ENCODE measurements around the gene PSMA6.
A peak's percentile ranks its signal among the peaks of the same experiment; 100 is the strongest.
"Not testable (repeated sequence)": the region's sequence is repeated elsewhere in the genome, so short reads cannot be mapped to it uniquely, and the experiment has no call there.

Gene PSMA6

DNA sequence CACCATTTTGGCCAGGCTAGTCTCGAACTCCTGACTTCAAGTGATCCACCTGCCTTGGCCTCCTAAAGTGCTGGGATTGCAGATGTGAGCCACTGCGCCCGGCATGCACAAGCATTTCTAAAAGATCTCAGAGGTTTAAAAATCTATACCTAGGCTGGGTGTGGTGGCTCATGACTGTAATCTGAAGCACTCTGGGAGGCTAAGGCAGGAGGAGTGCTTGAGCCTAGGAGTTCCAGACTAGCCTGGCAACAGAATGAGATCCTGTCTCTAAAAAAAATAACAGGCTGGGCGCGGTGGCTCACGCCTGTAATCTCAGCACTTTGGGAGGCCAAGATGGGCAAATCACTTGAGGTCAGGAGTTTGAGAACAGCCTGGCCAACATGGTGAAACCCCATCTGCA is 63.1 kb downstream of the PSMA6 start:
- not testable (repeated sequence) for H3K79me2 ChIP-seq (ENCODE audit: control insufficient read depth, insufficient read depth, low read length, unreplicated experiment); H2AFZ ChIP-seq (ENCODE audit: low read length, unreplicated experiment); H3K27ac ChIP-seq (ENCODE audit: low read depth, low read length); H3K27me3 ChIP-seq (ENCODE audit: insufficient read depth, low read length); H3K36me3 ChIP-seq (ENCODE audit: insufficient read depth, low read length); H3K4me3 ChIP-seq (ENCODE audit: low read depth, low read length)
- peaks cover 10% of the 10 kb centered on the region for H3K4me1 ChIP-seq (ENCODE audit: control insufficient read depth, insufficient read depth, low read length, unreplicated experiment)

DNA sequence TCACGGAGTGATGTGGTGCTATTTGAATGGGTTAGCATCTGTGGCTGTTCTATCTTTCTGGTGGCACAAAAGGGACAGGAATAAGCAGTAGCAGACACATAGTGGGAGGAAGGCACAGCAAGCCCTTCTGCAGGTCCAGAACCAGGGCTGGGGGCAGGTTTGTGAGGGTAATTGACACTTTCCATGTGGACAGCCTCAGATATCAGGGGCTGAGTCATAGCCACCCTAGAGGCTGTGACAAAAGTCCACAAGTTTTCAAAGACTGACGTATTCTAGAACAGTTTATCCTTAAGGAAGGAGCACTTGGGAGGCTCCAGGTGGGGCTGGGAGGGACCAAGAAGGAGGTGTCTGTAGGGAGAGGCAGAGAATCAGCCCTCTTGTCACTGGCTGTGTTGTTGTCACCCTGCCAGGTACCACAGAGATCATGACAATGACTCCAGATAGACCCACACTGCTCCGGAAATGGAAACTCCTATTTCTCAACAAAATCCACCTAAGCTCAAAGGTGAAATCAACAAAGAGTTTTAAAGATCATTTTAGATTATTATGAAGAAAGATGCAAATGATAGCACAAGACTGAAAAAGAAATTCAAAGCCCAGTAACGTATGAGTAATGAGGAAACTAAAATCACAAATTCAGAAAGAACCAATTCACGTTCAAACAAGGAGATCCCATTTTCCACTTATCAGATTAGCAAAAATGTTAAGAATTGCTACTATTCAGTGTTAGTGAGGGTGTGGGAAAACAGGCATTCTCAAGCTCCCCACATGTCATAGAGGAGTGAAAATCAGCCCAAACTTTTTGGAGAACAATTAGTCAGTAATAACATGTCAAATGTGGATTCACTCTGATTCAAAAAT is 64.0 kb downstream of the PSMA6 start:
- H3K4me3 ChIP-seq (ENCODE audit: low read depth, low read length) = no peak overlapping the region
- H3K79me2 ChIP-seq (ENCODE audit: control insufficient read depth, insufficient read depth, low read length, unreplicated experiment) = no peaks in the 10 kb centered on the region
- H2AFZ ChIP-seq (ENCODE audit: low read length, unreplicated experiment) = no peak overlapping the region
- H3K27me3 ChIP-seq (ENCODE audit: insufficient read depth, low read length) = no peaks in the 10 kb centered on the region
- no peak overlapping the region for H3K27ac ChIP-seq (ENCODE audit: low read depth, low read length)
- H3K4me1 ChIP-seq (ENCODE audit: control insufficient read depth, insufficient read depth, low read length, unreplicated experiment) = peaks cover 10% of the 10 kb centered on the region
- H3K36me3 ChIP-seq (ENCODE audit: insufficient read depth, low read length) = no peaks in the 10 kb centered on the region

DNA sequence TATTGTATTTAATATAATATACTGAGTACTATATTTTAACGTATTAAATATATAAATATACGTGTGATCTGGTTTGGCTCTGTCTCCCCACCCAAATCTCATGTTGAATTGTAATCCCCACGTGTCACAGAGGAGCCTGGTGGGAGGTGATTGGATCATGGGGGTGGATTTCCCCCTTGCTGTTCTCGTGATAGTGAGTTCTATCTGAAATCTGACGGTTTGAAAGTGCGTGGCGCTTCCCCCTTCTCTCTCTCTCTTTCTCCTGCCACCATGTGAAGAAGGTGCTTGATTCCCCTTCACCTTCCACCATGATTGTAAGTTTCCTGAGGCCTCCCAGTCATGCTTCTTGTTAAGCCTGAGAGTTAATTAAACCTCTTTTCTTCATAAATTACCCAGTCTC is 67.5 kb downstream of the PSMA6 start:
- H3K4me3 ChIP-seq (ENCODE audit: low read depth, low read length); H3K27ac ChIP-seq (ENCODE audit: low read depth, low read length); H3K79me2 ChIP-seq (ENCODE audit: control insufficient read depth, insufficient read depth, low read length, unreplicated experiment); H3K36me3 ChIP-seq (ENCODE audit: insufficient read depth, low read length); H3K27me3 ChIP-seq (ENCODE audit: insufficient read depth, low read length); H2AFZ ChIP-seq (ENCODE audit: low read length, unreplicated experiment): not testable (repeated sequence)
- peaks cover 22% of the 10 kb centered on the region for H3K4me1 ChIP-seq (ENCODE audit: control insufficient read depth, insufficient read depth, low read length, unreplicated experiment)

DNA sequence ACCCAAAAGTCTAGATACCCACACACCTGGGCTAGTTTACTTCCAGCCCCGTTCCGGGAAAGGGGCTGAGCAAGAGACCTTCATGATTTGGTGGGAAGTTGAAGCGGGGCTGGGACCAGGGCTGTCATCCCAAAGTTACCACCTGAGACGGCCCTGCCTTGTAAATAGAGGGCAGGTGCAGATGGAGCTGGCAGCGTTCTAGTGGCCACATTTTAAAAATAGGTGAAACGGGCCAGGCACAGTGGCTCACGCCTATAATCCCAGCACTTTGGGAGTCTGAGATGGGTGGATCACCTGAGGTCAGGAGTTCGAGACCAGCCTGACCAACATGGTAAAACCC is 68.9 kb downstream of the PSMA6 start:
- no peaks in the 10 kb centered on the region for H3K79me2 ChIP-seq (ENCODE audit: control insufficient read depth, insufficient read depth, low read length, unreplicated experiment)
- H3K4me1 ChIP-seq (ENCODE audit: control insufficient read depth, insufficient read depth, low read length, unreplicated experiment) = peaks cover 30% of the 10 kb centered on the region
- no peak overlapping the region for H3K4me3 ChIP-seq (ENCODE audit: low read depth, low read length)
- no peaks in the 10 kb centered on the region for H3K36me3 ChIP-seq (ENCODE audit: insufficient read depth, low read length)
- no peak overlapping the region for H3K27ac ChIP-seq (ENCODE audit: low read depth, low read length)
- H2AFZ ChIP-seq (ENCODE audit: low read length, unreplicated experiment) = no peak overlapping the region
- no peaks in the 10 kb centered on the region for H3K27me3 ChIP-seq (ENCODE audit: insufficient read depth, low read length)

DNA sequence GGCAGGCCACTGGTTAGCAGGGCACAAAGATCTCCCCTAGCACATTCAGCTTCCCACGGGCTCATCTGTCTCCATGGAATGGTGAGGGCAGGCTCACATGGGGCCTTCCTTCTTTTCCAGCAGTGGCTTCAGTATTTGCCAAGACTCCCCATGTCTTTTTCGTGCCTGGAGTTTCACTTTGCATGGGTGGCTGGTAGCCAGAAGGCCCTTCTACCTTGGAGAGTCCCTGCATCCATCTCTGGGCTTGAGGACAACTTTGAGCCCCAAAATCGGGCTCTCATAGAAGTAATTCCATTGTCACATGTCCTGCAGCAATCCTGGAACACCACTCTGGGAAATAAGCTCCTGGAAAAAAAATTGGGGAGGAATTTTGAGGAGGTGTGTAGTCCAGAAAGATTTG is 70.3 kb downstream of the PSMA6 start:
- Histone ChIP-seq H3K79me2 (ENCODE audit: control insufficient read depth, insufficient read depth, low read length, unreplicated experiment) (no peaks in the 10 kb centered on the region), H3K36me3 (ENCODE audit: insufficient read depth, low read length) (no peaks in the 10 kb centered on the region), H3K4me1 (ENCODE audit: control insufficient read depth, insufficient read depth, low read length, unreplicated experiment) (peaks cover 37% of the 10 kb centered on the region), H2AFZ (ENCODE audit: low read length, unreplicated experiment) (peak overlapping the region; percentile 6), H3K27ac (ENCODE audit: low read depth, low read length) (no peak overlapping the region), H3K27me3 (ENCODE audit: insufficient read depth, low read length) (no peaks in the 10 kb centered on the region), H3K4me3 (ENCODE audit: low read depth, low read length) (no peak overlapping the region)

DNA sequence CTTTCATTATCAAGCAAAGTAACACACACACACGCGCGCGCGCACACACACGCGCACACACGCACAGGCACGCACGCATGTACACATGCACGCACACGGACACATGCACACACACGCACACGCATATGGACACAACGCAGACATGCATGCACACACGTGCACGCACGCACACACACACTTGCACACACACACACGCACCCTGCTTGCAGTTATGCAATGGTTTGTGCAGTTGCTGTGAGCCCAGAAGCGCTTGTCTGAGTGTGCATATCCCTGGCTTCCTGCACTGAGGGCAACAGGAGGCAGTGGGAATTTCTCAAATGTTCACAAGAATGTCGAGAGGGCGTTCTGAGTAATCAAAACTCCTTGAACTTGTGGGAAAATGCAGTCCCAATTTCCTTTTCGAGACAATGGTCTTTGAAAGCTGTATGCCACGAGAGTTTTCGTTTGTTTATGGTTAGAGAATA is 70.8 kb downstream of the PSMA6 start:
- H3K27ac ChIP-seq (ENCODE audit: low read depth, low read length) = no peak overlapping the region; the same call in 1 of the 2 replicates
- no peak overlapping the region for H3K4me3 ChIP-seq (ENCODE audit: low read depth, low read length)
- peaks cover 42% of the 10 kb centered on the region for H3K4me1 ChIP-seq (ENCODE audit: control insufficient read depth, insufficient read depth, low read length, unreplicated experiment)
- H3K27me3 ChIP-seq (ENCODE audit: insufficient read depth, low read length) = no peaks in the 10 kb centered on the region
- H3K36me3 ChIP-seq (ENCODE audit: insufficient read depth, low read length) = no peaks in the 10 kb centered on the region
- no peaks in the 10 kb centered on the region for H3K79me2 ChIP-seq (ENCODE audit: control insufficient read depth, insufficient read depth, low read length, unreplicated experiment)
- peak overlapping the region; percentile 57 for H2AFZ ChIP-seq (ENCODE audit: low read length, unreplicated experiment)

DNA sequence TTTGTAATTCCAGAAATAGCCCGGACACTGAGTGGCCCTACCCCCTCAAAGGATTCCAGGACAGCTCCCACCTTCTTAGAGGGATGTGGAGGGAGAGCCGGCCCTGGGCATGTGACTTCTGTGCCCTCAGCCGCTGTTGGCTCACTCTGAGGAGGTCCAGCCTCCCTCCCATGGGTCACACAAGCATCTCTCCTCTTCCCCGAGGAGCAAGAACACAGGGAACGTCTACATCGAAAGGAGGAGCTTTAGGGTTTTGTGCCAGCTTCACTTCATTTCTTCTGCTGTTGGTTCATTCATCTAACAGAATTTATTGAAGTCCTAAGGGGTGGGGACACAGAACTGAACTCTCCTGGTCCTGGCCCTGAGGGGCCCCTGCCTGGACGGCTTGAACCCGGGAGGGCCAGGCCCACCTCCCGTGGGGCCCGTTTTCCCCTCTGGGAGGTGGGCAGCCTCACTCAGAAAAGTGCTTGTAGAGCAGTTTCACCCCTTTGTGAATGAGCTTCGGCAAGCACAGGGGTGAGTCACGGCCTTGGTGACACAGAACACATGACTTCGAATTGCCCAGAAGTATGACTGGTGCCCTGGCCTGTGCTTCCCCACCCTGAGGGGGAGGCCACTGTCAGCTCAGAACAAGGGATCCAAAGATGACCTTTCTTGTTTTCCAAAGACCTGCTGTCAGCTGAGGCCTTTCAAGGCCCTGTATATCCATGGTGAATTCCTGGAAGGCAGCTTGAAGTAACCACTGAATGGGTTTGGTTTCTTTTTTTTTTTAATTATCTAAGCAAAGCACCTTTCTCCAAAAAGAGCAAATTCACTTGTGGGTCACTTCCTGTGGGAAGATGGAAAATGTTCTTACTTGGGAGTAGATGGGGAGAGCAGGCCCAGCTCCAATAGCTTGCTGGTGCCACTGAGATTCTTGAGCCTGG is 73.2 kb downstream of the PSMA6 start:
- H3K4me1 ChIP-seq (ENCODE audit: control insufficient read depth, insufficient read depth, low read length, unreplicated experiment) = peaks cover 54% of the 10 kb centered on the region
- H3K4me3 ChIP-seq (ENCODE audit: low read depth, low read length) = peak overlapping the region; percentile 6; the same call in 1 of the 2 replicates
- H3K79me2 ChIP-seq (ENCODE audit: control insufficient read depth, insufficient read depth, low read length, unreplicated experiment) = no peaks in the 10 kb centered on the region
- no peaks in the 10 kb centered on the region for H3K36me3 ChIP-seq (ENCODE audit: insufficient read depth, low read length)
- peak overlapping the region; percentile 92 for H3K27ac ChIP-seq (ENCODE audit: low read depth, low read length)
- no peaks in the 10 kb centered on the region for H3K27me3 ChIP-seq (ENCODE audit: insufficient read depth, low read length)
- H2AFZ ChIP-seq (ENCODE audit: low read length, unreplicated experiment) = peak overlapping the region; percentile 67

DNA sequence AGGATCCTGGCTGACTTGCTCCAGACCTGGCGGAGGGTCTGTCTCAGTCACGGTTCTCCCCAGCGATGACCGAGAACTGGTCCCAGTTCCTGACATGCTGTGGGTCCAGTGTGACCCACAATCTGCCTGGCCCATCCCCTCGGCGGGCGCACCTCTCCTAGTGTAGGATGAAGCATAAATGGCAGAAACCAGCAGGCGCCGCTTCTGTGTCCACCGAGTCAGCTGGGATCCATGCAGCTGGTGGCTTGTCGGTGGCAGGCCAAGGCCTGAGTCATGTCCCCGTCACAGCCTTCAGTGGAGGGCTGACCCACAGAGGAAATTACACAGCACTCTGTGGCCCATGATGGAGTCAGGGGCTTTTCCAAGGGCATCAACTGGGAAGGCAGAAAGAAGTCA is 73.9 kb downstream of the PSMA6 start:
- H3K36me3 ChIP-seq (ENCODE audit: insufficient read depth, low read length) = no peaks in the 10 kb centered on the region
- peak overlapping the region; percentile 92 for H3K27ac ChIP-seq (ENCODE audit: low read depth, low read length)
- H2AFZ ChIP-seq (ENCODE audit: low read length, unreplicated experiment) = peak overlapping the region; percentile 35
- no peaks in the 10 kb centered on the region for H3K27me3 ChIP-seq (ENCODE audit: insufficient read depth, low read length)
- H3K4me1 ChIP-seq (ENCODE audit: control insufficient read depth, insufficient read depth, low read length, unreplicated experiment) = peaks cover 54% of the 10 kb centered on the region
- no peaks in the 10 kb centered on the region for H3K79me2 ChIP-seq (ENCODE audit: control insufficient read depth, insufficient read depth, low read length, unreplicated experiment)
- H3K4me3 ChIP-seq (ENCODE audit: low read depth, low read length) = no peak overlapping the region

DNA sequence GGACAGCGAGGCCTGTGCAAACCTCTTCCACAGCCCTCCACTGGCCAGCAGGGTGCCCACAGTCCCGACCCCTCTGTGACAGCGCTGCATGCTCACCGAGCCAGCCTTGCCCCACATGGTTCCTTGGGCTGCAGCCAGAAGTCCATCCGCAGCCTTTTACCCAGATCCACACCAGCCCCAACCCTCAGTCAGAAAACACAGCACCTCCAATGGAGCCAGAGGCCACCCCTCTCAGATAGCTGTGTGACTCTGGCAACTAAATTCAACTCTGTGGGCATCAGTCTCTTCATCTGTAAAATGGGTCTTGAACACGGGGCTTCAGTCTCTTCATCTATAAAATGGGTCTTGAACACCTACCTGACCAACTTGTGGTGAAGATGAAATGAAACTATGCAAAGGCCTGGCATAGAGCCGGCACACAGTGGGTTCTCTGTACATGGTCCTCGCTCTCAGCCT is 74.4 kb downstream of the PSMA6 start:
- H3K4me3 ChIP-seq (ENCODE audit: low read depth, low read length) = no peak overlapping the region
- no peaks in the 10 kb centered on the region for H3K79me2 ChIP-seq (ENCODE audit: control insufficient read depth, insufficient read depth, low read length, unreplicated experiment)
- H2AFZ ChIP-seq (ENCODE audit: low read length, unreplicated experiment) = peak overlapping the region; percentile 35
- H3K4me1 ChIP-seq (ENCODE audit: control insufficient read depth, insufficient read depth, low read length, unreplicated experiment) = peaks cover 54% of the 10 kb centered on the region
- peak overlapping the region; percentile 92 for H3K27ac ChIP-seq (ENCODE audit: low read depth, low read length)
- H3K27me3 ChIP-seq (ENCODE audit: insufficient read depth, low read length) = no peaks in the 10 kb centered on the region
- no peaks in the 10 kb centered on the region for H3K36me3 ChIP-seq (ENCODE audit: insufficient read depth, low read length)

DNA sequence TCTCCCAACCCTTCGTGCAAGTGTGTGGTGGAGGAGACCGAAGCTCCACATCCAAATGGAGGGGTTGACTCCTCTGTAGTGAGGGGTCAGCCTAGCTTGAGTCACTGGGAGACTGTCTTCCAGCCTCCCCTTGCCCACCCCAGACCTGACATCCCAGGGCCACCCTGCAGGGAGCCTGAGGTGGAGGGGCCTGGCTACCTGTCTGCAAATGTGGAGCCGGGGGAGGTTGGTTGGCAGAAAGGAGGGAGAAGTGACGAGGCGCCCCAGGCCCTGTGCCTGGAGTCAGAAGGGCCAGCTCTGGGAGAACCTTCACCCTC is 74.8 kb downstream of the PSMA6 start:
- H2AFZ ChIP-seq (ENCODE audit: low read length, unreplicated experiment) = no peak overlapping the region
- peak overlapping the region; percentile 92; the same call in 1 of the 2 replicates for H3K27ac ChIP-seq (ENCODE audit: low read depth, low read length)

More for the DNA sequence above, 74.8 kb downstream of the PSMA6 start:
- H3K36me3 ChIP-seq (ENCODE audit: insufficient read depth, low read length) = no peaks in the 10 kb centered on the region
- H3K4me3 ChIP-seq (ENCODE audit: low read depth, low read length) = no peak overlapping the region
- H3K4me1 ChIP-seq (ENCODE audit: control insufficient read depth, insufficient read depth, low read length, unreplicated experiment) = peaks cover 54% of the 10 kb centered on the region
- no peaks in the 10 kb centered on the region for H3K27me3 ChIP-seq (ENCODE audit: insufficient read depth, low read length)
- no peaks in the 10 kb centered on the region for H3K79me2 ChIP-seq (ENCODE audit: control insufficient read depth, insufficient read depth, low read length, unreplicated experiment)

Data from ACC112 (cell line).